Large intestine (tissue), 12 donors: Measurements from ENCODE around the gene ZNF420. TPM values are rescaled to one million over a fixed set of nuclear protein-coding genes. Genes with fewer than 3 reads are reported as not detected.
A peak's percentile ranks its signal among the peaks of the same experiment; 100 is the strongest.
"Not testable (repeated sequence)": the region's sequence is repeated elsewhere in the genome, so short reads cannot be mapped to it uniquely, and the experiment has no call there.

Experiments used
- DNase-seq, 2 donors: peaks; one replicate each; pipeline versions ENCODE4 v3.0.0 to v3.0.0-alpha.2; 2013
- H3K27ac ChIP-seq: one replicate; pipeline ENCODE4 v1.5.1; 2013; ENCODE audit warnings: low read length
- H3K27me3 ChIP-seq: 2 replicates; pipeline ENCODE4 v1.6.1; 2013; ENCODE audit warnings: low read length; ENCODE audit not compliant: control insufficient read depth, insufficient read depth
- H3K36me3 ChIP-seq: 2 replicates; pipeline ENCODE4 v1.6.1; 2013; ENCODE audit warnings: low read length; ENCODE audit not compliant: control insufficient read depth, insufficient read depth
- H3K4me1 ChIP-seq: one replicate; pipeline ENCODE4 v1.6.1; 2013; ENCODE audit warnings: low read length; ENCODE audit not compliant: control insufficient read depth, insufficient read depth
- H3K4me3 ChIP-seq: one replicate; pipeline ENCODE4 v1.5.1; 2013; ENCODE audit warnings: low read length
- H3K9me3 ChIP-seq: one replicate; pipeline ENCODE4 v1.6.1; 2013; ENCODE audit warnings: mild to moderate bottlenecking, low read depth, low read length, moderate library complexity; ENCODE audit not compliant: control insufficient read depth
- WGBS: methylation state at CpG from one replicate; pipeline ENCODE4 v1.1.5; 2013; ENCODE audit warnings: low lambda C conversion rate; ENCODE audit not compliant: insufficient coverage; 5-methylcytosine and 5-hydroxymethylcytosine counted together
- long read RNA-seq, 11 donors: transcript quantifications; one replicate each; lab custom pipeline, GENCODE V29; 2026
- polyA plus RNA-seq: library from polyadenylated mRNA; unstranded; fragments of 120-200 nt; gene quantifications from one replicate; pipeline ENCODE4 v1.2.1, GENCODE V29; 2013

Gene ZNF420
- polyA plus RNA-seq = 10.3 TPM
- long read RNA-seq, donor 1, partial matches to known transcripts = 0 of 2 reads
- long read RNA-seq, donor 1, other reads (novel, unspliced or antisense) = 0 of 2 reads
- long read RNA-seq, donor 2, partial matches to known transcripts = 0 of 3 reads
- long read RNA-seq, donor 2, other reads (novel, unspliced or antisense) = 0 of 3 reads
- long read RNA-seq, donor 3 = 0 reads
- long read RNA-seq, donor 4, partial matches to known transcripts = 0 of 1 reads
- long read RNA-seq, donor 4, other reads (novel, unspliced or antisense) = 0 of 1 reads
- long read RNA-seq, donor 5 = 0 reads
- long read RNA-seq, donor 6, partial matches to known transcripts = 0 of 3 reads
- long read RNA-seq, donor 6, other reads (novel, unspliced or antisense) = 0 of 3 reads
- long read RNA-seq, donor 7, partial matches to known transcripts = 0 of 1 reads
- long read RNA-seq, donor 7, other reads (novel, unspliced or antisense) = 0 of 1 reads
- long read RNA-seq, donor 8, transcript ZNF420-202 (5 exons, 3,535 nt) = major isoform, 5 of 70 reads
- long read RNA-seq, donor 8, partial matches to known transcripts = 65 of 70 reads
- long read RNA-seq, donor 8, other reads (novel, unspliced or antisense) = 0 of 70 reads
- long read RNA-seq, donor 9, partial matches to known transcripts = 0 of 6 reads
- long read RNA-seq, donor 9, other reads (novel, unspliced or antisense) = 0 of 6 reads
- long read RNA-seq, donor 10, partial matches to known transcripts = 0 of 3 reads
- long read RNA-seq, donor 10, other reads (novel, unspliced or antisense) = 0 of 3 reads
- long read RNA-seq, donor 11, partial matches to known transcripts = 0 of 1 reads
- long read RNA-seq, donor 11, other reads (novel, unspliced or antisense) = 0 of 1 reads

DNA sequence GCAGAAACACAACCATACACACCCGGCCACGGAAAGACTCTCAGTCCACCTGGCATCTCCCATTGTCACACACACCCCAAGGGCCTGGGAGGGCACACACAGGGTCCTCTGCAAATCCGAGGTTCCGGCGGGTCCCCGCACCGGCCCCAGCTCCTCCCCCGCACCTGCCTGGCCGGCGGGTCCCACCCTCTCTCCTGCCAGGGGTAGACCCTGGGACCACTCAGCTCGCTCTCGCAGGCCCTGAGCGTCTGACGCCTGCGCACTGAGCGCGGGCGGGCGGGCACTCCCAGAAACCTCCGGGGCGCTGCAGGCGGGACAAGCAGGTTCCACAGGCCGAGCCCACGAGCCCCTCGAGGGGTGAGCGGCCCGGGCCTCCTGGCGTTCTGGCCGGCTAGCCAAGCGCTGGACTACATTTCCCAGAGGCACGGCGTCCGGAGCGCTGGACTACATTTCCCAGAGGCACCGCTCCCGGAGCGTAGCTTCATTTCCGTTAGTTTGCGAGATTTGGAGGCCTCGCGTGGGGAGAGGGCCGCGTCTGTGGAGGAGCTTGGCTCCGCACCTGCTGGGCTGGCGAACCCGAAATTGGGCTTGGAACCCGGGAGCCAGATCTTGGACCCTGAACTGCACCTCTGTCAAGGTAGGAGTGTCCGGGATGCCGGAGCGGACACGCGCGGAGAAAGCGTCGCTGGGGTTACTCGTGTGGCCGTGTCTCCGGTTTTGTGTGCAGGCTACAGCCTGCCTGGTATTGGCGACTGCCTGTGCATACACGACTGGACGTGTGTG lies at the start of gene ZNF420:
Gene ZNF420 (plus strand): TSS at position 500 of the 783 bp plus-strand sequence. CDS start 10,686 bp downstream, outside the sequence.
- peak within 1 kb of the TSS; percentile 93 for H3K27ac ChIP-seq
- peak; percentile 96 to 98 for DNase-seq
- WGBS = no CpG with 5 or more reads among the region's 61 CpGs
- peaks cover 15% of the 10 kb centered on the region for H3K9me3 ChIP-seq
- H3K36me3 ChIP-seq = no peaks in the 10 kb centered on the region
- peak within 1 kb of the TSS; percentile 85 for H3K4me3 ChIP-seq
- H3K27me3 ChIP-seq = no peaks in the 10 kb centered on the region
- no peaks in the 10 kb centered on the region for H3K4me1 ChIP-seq

GRCh38 chr19:37045140-37045539 lies 33.1 kb upstream of the ZNF420 start:
- no peak for DNase-seq
- WGBS = 29% methylated on average over 1 of the region's 1 CpG
- Histone ChIP-seq H3K27me3 (no peaks in the 10 kb centered on the region), H3K36me3 (no peaks in the 10 kb centered on the region), H3K4me1 (no peaks in the 10 kb centered on the region), H3K27ac (no peak overlapping the region), H3K9me3 (peaks cover 3% of the 10 kb centered on the region), H3K4me3 (no peak overlapping the region)

- no peaks in the 10 kb centered on the region for H3K36me3 ChIP-seq
- H3K4me3 ChIP-seq = no peak overlapping the region
- H3K27ac ChIP-seq = no peak overlapping the region
- no peak for DNase-seq
- peaks cover 54% of the 10 kb centered on the region for H3K9me3 ChIP-seq
- H3K27me3 ChIP-seq = no peaks in the 10 kb centered on the region
- WGBS = no CpG with 5 or more reads among the region's 22 CpGs
- H3K4me1 ChIP-seq = no peaks in the 10 kb centered on the region
These were observed 22.9 kb upstream of the ZNF420 start for GRCh38 chr19:37055330-37055729.

DNA sequence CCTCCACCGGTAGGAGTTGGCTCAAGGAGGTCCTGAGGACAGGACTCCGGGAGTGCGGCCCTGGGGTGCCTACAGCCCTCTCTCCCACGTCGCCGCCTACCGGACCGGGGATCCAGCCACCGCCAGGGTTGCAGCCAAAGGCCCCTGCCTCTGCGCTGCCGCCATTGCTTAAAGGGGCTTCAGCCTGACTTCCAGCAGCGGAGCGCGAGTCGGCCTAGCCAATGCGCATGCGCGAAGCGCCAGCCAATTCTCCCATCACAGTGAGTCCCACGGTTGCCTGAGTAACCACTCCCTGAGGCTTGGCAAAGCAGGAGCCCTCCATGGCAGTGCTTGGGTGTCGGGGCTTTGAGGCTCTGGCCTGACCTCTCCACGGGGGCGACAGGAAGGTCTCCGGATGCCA lies 21.5 kb upstream of the ZNF420 start:
- Histone ChIP-seq H3K36me3 (no peaks in the 10 kb centered on the region), H3K9me3 (peaks cover 56% of the 10 kb centered on the region), H3K27ac (no peak overlapping the region), H3K4me3 (no peak overlapping the region), H3K27me3 (no peaks in the 10 kb centered on the region), H3K4me1 (no peaks in the 10 kb centered on the region)
- no peak for DNase-seq
- WGBS = no CpG with 5 or more reads among the region's 24 CpGs

DNA sequence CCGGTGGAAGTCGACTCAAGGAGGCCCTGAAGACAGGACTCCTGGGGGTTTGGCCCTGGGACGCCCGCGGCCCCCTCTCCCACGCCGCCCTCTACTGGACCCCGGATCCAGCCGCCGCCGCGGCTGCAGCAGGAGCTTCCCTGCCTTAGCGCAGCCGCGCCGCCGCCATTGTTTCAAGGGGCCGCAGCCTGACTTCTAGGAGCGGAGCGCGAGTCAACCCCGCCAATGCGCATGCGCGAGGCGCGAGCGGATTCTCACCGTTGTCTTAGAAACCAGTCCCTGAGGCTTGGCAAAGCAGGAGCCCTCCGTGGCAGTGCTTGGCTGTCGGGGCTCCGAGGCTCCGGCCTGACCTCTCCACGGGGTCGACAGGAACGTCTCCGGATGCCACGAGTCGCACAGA lies 19.1 kb upstream of the ZNF420 start:
- WGBS = no CpG with 5 or more reads among the region's 39 CpGs
- H3K27me3 ChIP-seq = no peaks in the 10 kb centered on the region
- H3K36me3 ChIP-seq = no peaks in the 10 kb centered on the region
- H3K4me3 ChIP-seq = no peak overlapping the region
- H3K4me1 ChIP-seq = no peaks in the 10 kb centered on the region
- H3K27ac ChIP-seq = no peak overlapping the region
- H3K9me3 ChIP-seq = peaks cover 53% of the 10 kb centered on the region
- DNase-seq = no peak

GRCh38 chr19:37064886-37065285 lies 13.3 kb upstream of the ZNF420 start:
- WGBS = no CpG with 5 or more reads among the region's 4 CpGs
- H3K4me3 ChIP-seq, H3K27me3 ChIP-seq, H3K27ac ChIP-seq, H3K4me1 ChIP-seq, H3K36me3 ChIP-seq, DNase-seq, H3K9me3 ChIP-seq: not testable (repeated sequence)

GRCh38 chr19:37074111-37074510 lies 4.1 kb upstream of the ZNF420 start:
- Histone ChIP-seq H3K4me3 (no peak overlapping the region), H3K27ac (no peak overlapping the region), H3K27me3 (no peaks in the 10 kb centered on the region), H3K36me3 (no peaks in the 10 kb centered on the region), H3K9me3 (peaks cover 5% of the 10 kb centered on the region), H3K4me1 (no peaks in the 10 kb centered on the region)
- DNase-seq = no peak

GRCh38 chr19:37074819-37075362 lies 3.3 kb upstream of the ZNF420 start:
- H3K36me3 ChIP-seq = no peaks in the 10 kb centered on the region
- H3K27me3 ChIP-seq = no peaks in the 10 kb centered on the region
- no peak overlapping the region for H3K27ac ChIP-seq
- no CpG with 5 or more reads among the region's 2 CpGs for WGBS
- H3K9me3 ChIP-seq = peaks cover 4% of the 10 kb centered on the region
- DNase-seq = no peak
- no peak overlapping the region for H3K4me3 ChIP-seq
- H3K4me1 ChIP-seq = no peaks in the 10 kb centered on the region

DNA sequence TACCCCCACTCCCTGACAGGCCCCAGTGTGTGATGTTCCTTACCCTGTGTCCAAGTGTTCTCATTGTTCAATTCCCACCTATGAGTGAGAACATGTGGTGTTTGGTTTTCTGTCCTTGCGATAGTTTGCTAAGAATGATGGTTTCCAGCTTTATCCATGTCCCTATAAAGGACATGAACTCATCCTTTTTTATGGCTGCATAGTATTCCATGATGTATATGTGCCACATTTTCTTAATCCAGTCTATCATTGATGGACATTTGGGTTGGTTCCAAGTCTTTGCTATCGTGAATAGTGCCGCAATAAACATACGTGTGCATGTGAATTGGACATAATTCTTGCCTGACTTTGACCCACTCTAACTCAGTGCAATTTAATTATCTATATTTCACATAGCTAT lies 1.7 kb upstream of the ZNF420 start:
- 100% methylated on average over 1 of the region's 4 CpGs for WGBS
- DNase-seq, H3K27me3 ChIP-seq, H3K36me3 ChIP-seq, H3K4me1 ChIP-seq, H3K9me3 ChIP-seq, H3K27ac ChIP-seq, H3K4me3 ChIP-seq: not testable (repeated sequence)

DNA sequence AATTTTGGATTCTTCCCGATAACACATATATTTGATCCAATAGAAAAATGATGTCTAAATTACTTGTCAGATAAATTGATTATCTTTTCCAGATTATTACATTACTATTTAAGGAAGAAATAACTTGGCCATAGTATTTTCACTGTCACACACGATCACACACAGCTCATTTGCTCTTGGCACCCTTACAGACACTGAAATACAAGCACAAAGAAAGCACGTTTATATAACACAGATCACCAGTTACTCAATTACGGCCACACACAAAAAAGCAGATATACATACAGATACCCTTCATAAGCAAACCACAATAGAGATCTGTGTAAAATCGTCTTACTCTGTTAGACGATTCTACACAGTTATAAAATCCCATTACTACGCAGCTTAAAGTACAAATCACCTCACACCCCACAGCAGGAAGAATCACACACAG lies 716 bp upstream of the ZNF420 start:
- no peaks in the 10 kb centered on the region for H3K27me3 ChIP-seq
- H3K27ac ChIP-seq = peak overlapping the region; percentile 93
- no peaks in the 10 kb centered on the region for H3K4me1 ChIP-seq
- peak in 1 of 2 donors; percentile 7 for DNase-seq
- peak overlapping the region; percentile 85 for H3K4me3 ChIP-seq
- H3K36me3 ChIP-seq = no peaks in the 10 kb centered on the region
- WGBS = 50% methylated on average over 2 of the region's 7 CpGs
- H3K9me3 ChIP-seq = peaks cover 10% of the 10 kb centered on the region
